BJ (cell line): ENCODE data around the gene CATSPERD. TPM values are rescaled to one million over a fixed set of nuclear protein-coding genes. Genes with fewer than 3 reads are reported as not detected.
A peak's percentile ranks its signal among the peaks of the same experiment; 100 is the strongest.

ENCODE experiments used
- CTCF ChIA-PET: fragments of 350-600 bp; formaldehyde crosslinking; extraction: SDS; loops from one replicate; lab custom pipeline; 2021; ENCODE audit warnings: antibody characterized with exemption, inconsistent platforms; lab: Yijun Ruan, JAX
- POLR2A ChIA-PET: fragments of 300-600 bp; sonication (Branson Sonifier 250); formaldehyde crosslinking; extraction: SDS; loops from one replicate; lab custom pipeline; 2021; ENCODE audit warnings: antibody characterized with exemption; lab: Charles Lee
- DNase-seq: peaks from one replicate; pipeline ENCODE4 v3.0.0-alpha.2; 2011; ENCODE audit warnings: low read depth
- H3K27me3 ChIP-seq: 2 replicates; pipeline ENCODE4 v1.6.0; 2011; ENCODE audit warnings: low read length; ENCODE audit not compliant: control insufficient read depth, insufficient read depth
- H3K36me3 ChIP-seq: 2 replicates; pipeline ENCODE4 v1.5.1; 2011; ENCODE audit warnings: low read length; ENCODE audit not compliant: control insufficient read depth, insufficient read depth
- H3K4me3 ChIP-seq: 2 replicates; pipeline ENCODE4 v1.5.1; 2011; ENCODE audit warnings: low read depth, mild to moderate bottlenecking, control low read depth, low read length
- CTCF ChIP-seq: IDR thresholded peaks from 2 replicates; pipeline ENCODE4 v1.5.1; 2011; ENCODE audit warnings: low read depth, mild to moderate bottlenecking, control low read depth, inconsistent platforms, low read length, moderate library complexity; ENCODE audit not compliant: insufficient read depth
- polyA plus RNA-seq: library from polyadenylated mRNA; depleted of rRNA; stranded (reverse); fragments of >200 nt; gene quantifications from 2 replicates; pipeline ENCODE4 v1.2.3, GENCODE V29; 2011

The CATSPERD gene
- polyA plus RNA-seq, 1 experiment = not detected

- DNase-seq = no peak
- no peak for TF ChIP-seq CTCF
- POLR2A ChIA-PET = no interaction called here
- peaks cover 5% of the 10 kb centered on the region for H3K36me3 ChIP-seq
- no peak overlapping the region for H3K4me3 ChIP-seq
- CTCF ChIA-PET = interaction anchor here (0.7 to 1.5 kb wide), 2 partner anchors 9 to 11 kb away, joined by 3 to 7 read pairs; no protein-coding TSS in a partner anchor
- H3K27me3 ChIP-seq = no peaks in the 10 kb centered on the region
Measured at GRCh38 chr19:5678071-5678718, 42.2 kb upstream of the CATSPERD start.

- POLR2A ChIA-PET = no interaction called here
Measured at GRCh38 chr19:5679289-5680083, 41.0 kb upstream of the CATSPERD start.

DNA sequence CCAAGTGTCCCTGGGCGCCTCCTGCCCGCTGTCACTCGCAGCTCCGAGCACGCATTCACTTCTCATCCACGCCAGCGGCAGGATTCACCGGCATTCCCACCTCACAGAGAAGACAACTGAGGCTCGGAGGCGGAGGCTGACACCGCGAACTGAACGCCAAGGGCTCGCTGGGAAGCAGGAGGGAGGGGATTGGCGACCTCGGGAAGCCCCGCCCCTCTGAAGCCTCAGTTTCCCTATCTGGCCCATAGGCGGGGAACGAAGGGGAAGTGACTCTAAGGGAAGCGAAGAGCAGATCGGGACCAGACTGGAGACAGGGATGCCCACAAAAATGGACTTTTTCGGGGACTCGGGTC, 40.4 kb upstream of the CATSPERD start:
- Histone ChIP-seq H3K27me3 (no peaks in the 10 kb centered on the region), H3K36me3 (peaks cover 5% of the 10 kb centered on the region), H3K4me3 (peak overlapping the region; percentile 84)
- ChIA-PET POLR2A (no interaction called here), CTCF (interaction anchor here (1.0 to 1.6 kb wide), 2 partner anchors 9 to 10 kb away, joined by 6 to 8 read pairs; partner anchors contain the start of gene RPL36)
- no peak for TF ChIP-seq CTCF
- no peak for DNase-seq

More at GRCh38 chr19:5679289-5680083, 41.0 kb upstream of the CATSPERD start:
- Histone ChIP-seq H3K4me3 (peak overlapping the region; percentile 84), H3K36me3 (peaks cover 5% of the 10 kb centered on the region), H3K27me3 (no peaks in the 10 kb centered on the region)
- TF ChIP-seq CTCF = no peak
- CTCF ChIA-PET = interaction anchor here (1.0 to 1.6 kb wide), 4 partner anchors 8 to 12 kb away, joined by 3 to 8 read pairs (median 6); partner anchors contain the start of gene RPL36
- DNase-seq = no peak

GRCh38 chr19:5680437-5681368, 39.7 kb upstream of the CATSPERD start, which contains the start of the genes HSD11B1L and MICOS13:
TSS of gene HSD11B1L (plus strand) at chr19:5681027. CDS start at chr19:5684833, 3,806 bp downstream.
TSS of gene MICOS13 (minus strand) at chr19:5680516. CDS start at chr19:5680486, 30 bp downstream.
- CTCF ChIA-PET = interaction anchor here (1.0 to 1.6 kb wide), 2 partner anchors 9 kb away, joined by 3 to 8 read pairs; partner anchors contain the start of gene RPL36
- H3K4me3 ChIP-seq = peak within 1 kb of the TSS; percentile 84
- no peaks in the 10 kb centered on the region for H3K27me3 ChIP-seq
- DNase-seq = peak; percentile 96
- TF ChIP-seq CTCF = no peak
- POLR2A ChIA-PET = no interaction called here
- H3K36me3 ChIP-seq = peaks cover 5% of the 10 kb centered on the region
